Stimulated activated memory B cell treated with anti-CD40 and anti-IgM and Interleukin-4, amounts not matched to agents 10 μg/mL and 1 μg/mL and 100 μg/mL, for 72 hours (primary cell): Measurements from ENCODE around the gene FAM204A.

ENCODE experiments used
- ATAC-seq: fragments of 150-1000 bp; cut with Tn5 transposase; 2 replicates; pipeline ENCODE4 v1.10.0; 2021
- H3K27ac Mint-ChIP-seq: one replicate; pipeline ENCODE4 v1.8.0; 2022; ENCODE audit warnings: mild to moderate bottlenecking, mixed read lengths
- H3K27me3 Mint-ChIP-seq: one replicate; pipeline ENCODE4 v1.8.0; 2022; ENCODE audit warnings: mixed read lengths
- H3K36me3 Mint-ChIP-seq: one replicate; pipeline ENCODE4 v1.8.0; 2022; ENCODE audit warnings: mixed read lengths
- H3K4me1 Mint-ChIP-seq: one replicate; pipeline ENCODE4 v1.8.0; 2022; ENCODE audit warnings: mixed read lengths
- H3K4me3 Mint-ChIP-seq: one replicate; pipeline ENCODE4 v1.8.0; 2022; ENCODE audit warnings: mild to moderate bottlenecking, moderate library complexity, mixed read lengths
- H3K9me3 Mint-ChIP-seq: one replicate; pipeline ENCODE4 v1.8.0; 2022; ENCODE audit warnings: mixed read lengths

The FAM204A gene

DNA sequence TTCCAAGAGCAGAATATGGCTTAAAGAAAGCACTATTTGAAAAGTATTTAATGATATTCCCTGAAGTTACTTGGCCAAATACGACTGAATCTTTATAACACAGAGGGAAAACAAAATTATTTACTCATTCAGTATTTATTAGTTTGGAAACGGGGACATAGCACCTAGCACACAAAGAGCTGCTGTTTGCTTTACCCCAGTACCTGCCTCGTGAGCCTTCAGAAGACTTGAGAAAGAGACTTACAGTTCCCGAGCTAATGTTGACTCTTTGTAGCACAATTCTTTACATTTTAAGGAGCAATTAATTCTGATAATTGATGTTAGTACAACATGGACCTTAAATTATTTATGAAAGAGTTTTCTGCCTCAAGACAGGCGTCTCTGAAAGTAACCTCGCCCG lies 88.7 kb downstream of the FAM204A start:
- Mint-ChIP-seq H3K4me3 (no peak overlapping the region), H3K27ac (no peak overlapping the region), H3K36me3 (no peaks in the 10 kb centered on the region), H3K4me1 (no peaks in the 10 kb centered on the region), H3K27me3 (peaks cover 26% of the 10 kb centered on the region), H3K9me3 (no peaks in the 10 kb centered on the region)
- ATAC-seq = no peak

DNA sequence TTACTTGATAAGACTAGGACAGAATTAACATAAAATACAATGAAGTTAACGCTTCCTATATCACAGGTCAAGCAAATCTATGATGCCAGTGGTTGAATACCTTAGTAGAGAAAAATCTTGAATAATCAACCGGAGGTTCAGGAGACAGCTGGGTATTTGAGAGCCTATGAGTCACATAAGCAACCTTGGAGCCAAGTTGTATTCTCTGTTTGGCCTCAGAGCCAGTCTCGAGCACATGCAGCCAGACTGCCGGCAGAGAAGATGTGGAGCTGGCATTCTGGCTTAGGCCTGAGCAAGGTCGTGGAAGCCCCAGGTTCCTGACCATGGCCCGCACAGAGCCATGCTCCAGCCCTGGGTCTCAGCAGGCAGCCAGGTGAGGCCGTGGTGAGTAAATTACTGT lies 90.3 kb downstream of the FAM204A start:
- Mint-ChIP-seq H3K9me3 (no peaks in the 10 kb centered on the region), H3K36me3 (no peaks in the 10 kb centered on the region)
- no peak for ATAC-seq

DNA sequence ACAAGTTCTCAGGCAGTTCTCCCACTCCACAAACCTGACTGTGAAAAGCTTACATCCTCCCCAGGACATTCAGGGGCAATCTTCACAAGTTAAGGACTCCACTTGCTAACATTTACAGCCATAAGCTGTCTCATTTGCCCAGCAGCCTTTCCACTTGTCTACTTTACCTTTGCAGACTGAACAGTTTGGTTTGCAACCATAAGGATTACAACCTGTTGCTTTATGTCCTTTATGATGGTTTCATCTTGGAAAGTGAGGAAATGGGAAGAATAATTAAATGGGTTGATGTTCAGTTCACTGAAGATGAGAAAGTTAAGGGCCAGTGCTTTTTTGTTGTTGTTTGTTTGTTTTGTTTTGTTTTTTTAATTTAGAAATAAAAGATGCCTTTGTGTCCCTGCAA lies 92.4 kb downstream of the FAM204A start:
- H3K9me3 Mint-ChIP-seq = no peaks in the 10 kb centered on the region
- H3K27me3 Mint-ChIP-seq = peaks cover 55% of the 10 kb centered on the region
- H3K4me1 Mint-ChIP-seq = no peaks in the 10 kb centered on the region
- H3K36me3 Mint-ChIP-seq = no peaks in the 10 kb centered on the region
- no peak overlapping the region for H3K27ac Mint-ChIP-seq
- ATAC-seq = no peak
- H3K4me3 Mint-ChIP-seq = no peak overlapping the region

More for the DNA sequence above, 90.3 kb downstream of the FAM204A start:
- Mint-ChIP-seq H3K27me3 (peaks cover 42% of the 10 kb centered on the region), H3K4me1 (no peaks in the 10 kb centered on the region), H3K4me3 (no peak overlapping the region), H3K27ac (no peak overlapping the region)
